Dendritic cell treated with granulocyte-macrophage colony-stimulating factor and Interleukin-4, amounts not matched to agents 40 ng/mL and 50 ng/mL, for 4 days (primary cell): Measurements from ENCODE around the gene ASAH2.
"Not testable (repeated sequence)": the region's sequence is repeated elsewhere in the genome, so short reads cannot be mapped to it uniquely, and the experiment has no call there.

ENCODE experiments used
- H3K27ac Mint-ChIP-seq: one replicate; pipeline ENCODE4 v1.8.0; 2022; ENCODE audit warnings: mild to moderate bottlenecking, mixed read lengths
- H3K27me3 Mint-ChIP-seq: one replicate; pipeline ENCODE4 v1.8.0; 2022; ENCODE audit warnings: mild to moderate bottlenecking, mixed read lengths
- H3K36me3 Mint-ChIP-seq: one replicate; pipeline ENCODE4 v1.8.0; 2022; ENCODE audit warnings: low read depth, mixed read lengths
- H3K4me1 Mint-ChIP-seq: one replicate; pipeline ENCODE4 v1.8.0; 2022; ENCODE audit warnings: low read depth, mixed read lengths
- H3K4me3 Mint-ChIP-seq: one replicate; pipeline ENCODE4 v1.8.0; 2022; ENCODE audit warnings: mild to moderate bottlenecking, moderate library complexity, mixed read lengths
- H3K9me3 Mint-ChIP-seq: one replicate; pipeline ENCODE4 v1.8.0; 2022; ENCODE audit warnings: mixed read lengths
- intact Hi-C: fragments of 100-400 bp; cut with micrococcal nuclease; formaldehyde crosslinking; loops from one replicate; pipeline ENCODE4 v1.15.0; 2022

The ASAH2 gene

DNA sequence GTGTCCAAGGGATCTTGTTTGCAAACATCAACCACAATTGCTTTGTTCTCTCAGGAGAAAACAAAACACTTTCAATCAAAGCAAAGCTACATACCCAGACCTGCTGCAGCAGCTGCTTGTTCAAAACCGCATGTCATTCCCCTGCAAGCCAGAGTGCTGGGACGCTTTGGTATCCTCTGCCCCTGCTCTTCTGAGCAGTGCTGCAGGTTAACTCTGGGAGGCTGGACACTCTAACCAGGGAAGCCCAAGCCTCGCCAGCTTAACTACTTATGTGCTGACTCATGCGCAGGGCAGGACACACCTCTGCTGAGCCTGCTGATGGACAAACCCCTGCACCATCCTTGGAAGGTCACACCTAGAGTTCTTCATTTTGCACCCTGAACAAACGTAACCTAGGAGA is 28.2 kb upstream of the ASAH2 start:
- Mint-ChIP-seq H3K4me3 (no peak overlapping the region), H3K36me3 (no peaks in the 10 kb centered on the region), H3K9me3 (peaks cover 16% of the 10 kb centered on the region), H3K27ac (no peak overlapping the region), H3K4me1 (no peaks in the 10 kb centered on the region), H3K27me3 (peaks cover 41% of the 10 kb centered on the region)
- intact Hi-C loops: no loop called here

DNA sequence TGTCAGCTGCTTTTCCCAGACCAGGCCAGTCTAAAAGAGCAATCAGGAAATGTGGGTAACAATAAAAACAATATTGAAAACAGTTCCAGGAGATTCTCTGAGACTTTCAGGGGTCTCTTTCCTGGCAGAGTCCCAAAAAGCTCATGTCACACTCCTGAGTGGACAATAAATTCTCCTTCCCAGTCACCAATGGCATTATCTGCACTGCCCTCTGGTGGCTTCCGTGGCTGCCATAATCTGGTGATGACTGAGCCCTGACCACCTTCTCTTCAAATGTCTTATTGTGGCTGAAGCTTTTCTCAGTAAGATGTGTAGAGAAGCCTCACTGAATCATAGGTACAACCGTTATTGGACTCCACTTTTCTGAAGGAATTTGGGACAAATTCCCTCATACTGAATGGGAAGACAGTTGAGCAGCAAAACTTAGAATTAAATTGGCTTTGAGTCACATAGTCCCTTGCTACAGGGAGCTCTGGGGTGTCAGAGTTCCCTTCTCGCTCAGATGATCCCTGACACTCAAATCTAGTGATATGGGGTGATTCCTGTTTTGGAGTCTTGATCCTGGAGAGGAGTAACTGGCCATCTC is 24.4 kb upstream of the ASAH2 start:
- no peaks in the 10 kb centered on the region for H3K36me3 Mint-ChIP-seq
- H3K9me3 Mint-ChIP-seq: peaks cover 1% of the 10 kb centered on the region
- no peak overlapping the region for H3K4me3 Mint-ChIP-seq
- H3K27ac Mint-ChIP-seq: no peak overlapping the region
- peaks cover 26% of the 10 kb centered on the region for H3K27me3 Mint-ChIP-seq
- H3K4me1 Mint-ChIP-seq: no peaks in the 10 kb centered on the region
- intact Hi-C loops: no loop called here

DNA sequence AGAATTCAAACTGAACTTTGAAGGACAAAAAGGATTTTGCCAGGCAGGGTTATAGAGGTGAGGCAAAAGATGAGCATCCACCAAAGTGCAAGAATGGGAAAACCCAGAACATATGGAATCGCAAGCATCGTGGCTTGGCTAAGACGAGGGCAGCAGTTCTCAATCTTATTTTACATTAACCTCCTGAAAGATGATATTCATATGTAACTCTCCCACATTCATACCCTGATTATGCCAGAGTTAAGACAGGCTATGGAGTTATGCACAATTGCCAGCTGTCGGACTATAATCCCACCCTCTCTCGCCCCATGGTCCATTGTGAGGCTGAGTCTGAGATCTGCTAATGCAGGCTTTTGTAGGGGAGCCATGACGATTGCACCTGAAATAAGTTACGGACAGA is 21.2 kb upstream of the ASAH2 start:
- Mint-ChIP-seq H3K27ac (no peak overlapping the region), H3K4me1 (no peaks in the 10 kb centered on the region), H3K9me3 (no peaks in the 10 kb centered on the region), H3K36me3 (no peaks in the 10 kb centered on the region), H3K27me3 (peaks cover 14% of the 10 kb centered on the region), H3K4me3 (no peak overlapping the region)
- intact Hi-C loops: no loop called here

DNA sequence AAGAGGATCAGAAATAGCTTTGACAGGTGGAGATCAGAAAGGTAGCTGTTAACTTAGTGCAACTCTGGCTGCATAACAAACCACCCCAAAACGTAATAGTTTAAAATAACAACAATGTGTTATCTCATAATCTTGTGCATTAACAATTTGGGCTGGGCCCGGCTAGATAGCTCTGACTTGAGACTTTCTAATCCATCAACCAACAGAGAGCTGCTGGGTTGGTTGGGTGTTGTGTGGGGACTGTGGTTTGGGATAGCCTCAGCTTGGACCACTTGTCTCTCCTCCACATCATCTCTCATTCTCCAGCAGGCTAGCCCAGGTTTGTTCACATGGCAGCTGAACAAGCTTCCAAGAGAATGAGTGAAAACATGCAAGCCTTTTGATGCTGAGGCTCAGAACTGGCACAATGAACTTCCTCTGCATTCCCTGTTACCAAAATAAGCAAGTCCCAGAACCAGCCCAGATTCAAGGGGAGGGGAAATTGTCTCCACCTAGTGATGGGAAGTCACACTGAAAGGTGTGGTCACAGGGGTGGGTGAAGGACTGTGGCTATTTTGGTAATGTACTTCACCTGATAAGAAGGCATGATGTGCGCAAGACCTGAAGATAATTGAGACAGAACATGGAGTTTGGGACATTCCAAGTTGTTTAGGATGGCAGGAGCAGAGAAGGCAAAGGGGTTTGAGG is 20.4 kb upstream of the ASAH2 start:
- Mint-ChIP-seq H3K9me3 (no peaks in the 10 kb centered on the region), H3K27me3 (peaks cover 12% of the 10 kb centered on the region), H3K27ac (no peak overlapping the region), H3K4me1 (no peaks in the 10 kb centered on the region), H3K36me3 (no peaks in the 10 kb centered on the region), H3K4me3 (no peak overlapping the region)
- intact Hi-C loops: no loop called here

DNA sequence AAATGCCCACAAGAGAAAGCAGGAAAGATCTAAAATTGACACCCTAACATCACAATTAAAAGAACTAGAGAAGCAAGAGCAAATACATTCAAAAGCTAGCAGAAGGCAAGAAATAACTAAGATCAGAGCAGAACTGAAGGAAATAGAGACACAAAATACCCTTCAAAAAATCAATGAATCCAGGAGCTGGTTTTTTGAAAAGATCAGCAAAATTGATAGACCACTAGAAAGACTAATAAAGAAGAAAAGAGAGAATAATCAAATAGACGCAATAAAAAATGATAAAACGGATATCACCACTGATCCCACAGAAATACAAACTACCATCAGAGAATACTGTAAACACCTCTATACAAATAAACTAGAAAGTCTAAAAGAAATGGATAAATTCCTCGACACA is 16.6 kb upstream of the ASAH2 start:
- H3K4me1 Mint-ChIP-seq, H3K36me3 Mint-ChIP-seq, H3K27ac Mint-ChIP-seq, H3K4me3 Mint-ChIP-seq, H3K9me3 Mint-ChIP-seq, intact Hi-C loops: not testable (repeated sequence)
- peaks cover 17% of the 10 kb centered on the region for H3K27me3 Mint-ChIP-seq

DNA sequence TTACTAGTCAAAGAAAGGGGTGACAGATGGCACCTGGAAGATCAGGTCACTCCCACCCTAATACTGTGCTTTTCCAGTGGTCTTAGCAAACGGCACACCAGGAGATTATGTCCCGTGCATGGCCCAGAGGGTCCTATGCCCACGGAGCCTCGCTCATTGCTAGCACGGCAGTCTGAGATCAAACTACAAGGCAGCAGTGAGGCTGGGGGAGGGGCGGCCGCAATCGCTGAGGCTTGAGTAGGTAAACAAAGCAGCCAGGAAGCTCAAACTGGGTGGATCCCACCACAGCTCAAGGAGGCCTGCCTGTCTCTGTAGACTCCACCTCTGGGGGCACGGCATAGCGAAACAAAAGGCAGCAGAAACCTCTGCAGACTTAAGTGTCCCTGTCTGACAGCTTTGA is 11.3 kb upstream of the ASAH2 start:
- H3K27ac Mint-ChIP-seq, intact Hi-C loops, H3K4me3 Mint-ChIP-seq, H3K9me3 Mint-ChIP-seq, H3K4me1 Mint-ChIP-seq, H3K36me3 Mint-ChIP-seq: not testable (repeated sequence)
- H3K27me3 Mint-ChIP-seq: peaks cover 26% of the 10 kb centered on the region

DNA sequence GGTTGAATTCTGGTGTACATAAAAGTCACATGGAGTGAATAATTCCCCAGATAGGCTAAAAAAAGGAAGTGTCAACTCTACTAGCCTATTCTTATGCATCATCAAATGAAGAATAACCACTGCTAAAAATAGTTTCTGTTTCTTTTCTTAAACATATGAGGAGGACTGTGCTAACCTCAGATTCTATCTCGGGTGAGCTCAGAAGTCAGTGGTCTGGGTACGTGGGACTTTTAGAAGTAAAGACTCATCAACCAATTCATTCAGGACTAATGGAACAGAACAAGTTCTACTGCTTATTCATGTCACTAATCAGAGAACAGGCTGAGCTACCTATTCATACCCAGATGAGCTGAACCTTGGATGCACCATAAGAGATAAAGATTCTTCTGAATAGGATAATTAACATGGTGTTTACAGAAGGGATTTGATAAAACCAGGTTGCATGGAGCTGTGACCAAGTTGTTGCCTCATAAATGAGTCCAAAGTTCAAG is 9.5 kb upstream of the ASAH2 start:
- Mint-ChIP-seq H3K4me3 (no peak overlapping the region), H3K9me3 (no peaks in the 10 kb centered on the region), H3K27me3 (peaks cover 31% of the 10 kb centered on the region), H3K27ac (no peak overlapping the region), H3K4me1 (no peaks in the 10 kb centered on the region), H3K36me3 (no peaks in the 10 kb centered on the region)
- intact Hi-C loops: no loop called here

DNA sequence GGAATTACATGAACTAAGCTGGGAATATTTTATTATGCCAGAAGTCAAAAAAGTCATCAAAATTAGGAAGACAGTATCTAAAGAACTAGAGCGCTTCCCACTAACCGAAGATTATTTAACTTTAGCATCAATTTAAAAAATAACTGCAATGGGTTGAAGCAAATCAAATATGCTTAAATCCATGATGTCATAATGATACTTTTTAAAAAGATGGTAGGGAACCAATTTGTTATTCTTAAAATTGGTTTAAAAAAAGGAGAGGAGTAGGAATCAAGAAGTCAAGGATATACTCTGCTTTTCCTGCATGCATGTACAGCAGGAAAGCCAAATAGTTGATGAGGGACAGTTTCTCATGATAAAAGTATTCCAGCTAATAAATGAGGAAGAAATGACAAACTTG is 3.2 kb upstream of the ASAH2 start:
- H3K27me3 Mint-ChIP-seq: peaks cover 27% of the 10 kb centered on the region
- no peaks in the 10 kb centered on the region for H3K4me1 Mint-ChIP-seq
- no peaks in the 10 kb centered on the region for H3K9me3 Mint-ChIP-seq

DNA sequence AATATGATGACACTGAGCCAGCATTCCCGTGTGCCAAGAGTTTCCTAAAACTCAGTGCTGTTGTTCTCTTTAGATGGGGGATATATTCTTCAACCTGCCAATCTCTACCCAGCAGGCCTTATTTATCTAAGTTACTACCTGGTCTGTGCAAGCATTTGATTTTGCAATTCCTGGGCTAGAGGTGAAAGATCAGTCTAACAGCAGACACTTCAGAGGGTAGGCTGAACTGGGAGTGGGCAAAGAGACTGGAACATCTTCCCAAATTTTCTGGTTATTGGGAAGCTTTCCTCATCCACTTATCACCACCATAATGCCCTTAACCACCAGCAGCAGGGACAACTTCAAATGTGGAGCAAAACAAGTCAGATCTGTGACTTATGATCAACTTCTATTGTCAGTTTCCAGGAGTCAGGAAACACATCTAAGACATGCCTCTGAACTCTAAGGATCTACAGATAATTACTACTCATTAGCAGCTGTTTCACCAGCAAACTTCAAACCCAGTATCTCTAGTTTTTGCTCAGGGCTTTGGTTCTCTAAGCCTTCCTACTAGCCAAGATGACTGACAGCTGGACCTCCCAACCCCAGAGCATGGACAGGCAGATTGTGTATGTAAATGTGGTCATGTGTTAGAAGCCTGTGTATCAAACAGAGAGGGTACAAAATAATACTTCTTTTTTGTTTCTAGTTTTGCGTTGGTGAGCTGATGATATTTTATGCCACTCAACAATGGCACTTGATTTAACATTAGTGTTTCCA is 1.0 kb downstream of the ASAH2 start:
- Mint-ChIP-seq H3K9me3 (no peaks in the 10 kb centered on the region), H3K27me3 (peaks cover 22% of the 10 kb centered on the region), H3K4me1 (no peaks in the 10 kb centered on the region), H3K27ac (no peak overlapping the region), H3K36me3 (no peaks in the 10 kb centered on the region), H3K4me3 (no peak overlapping the region)
- intact Hi-C loops: no loop called here

More for the DNA sequence above, 3.2 kb upstream of the ASAH2 start:
- intact Hi-C loops: no loop called here
- Mint-ChIP-seq H3K4me3 (no peak overlapping the region), H3K36me3 (no peaks in the 10 kb centered on the region), H3K27ac (no peak overlapping the region)

DNA sequence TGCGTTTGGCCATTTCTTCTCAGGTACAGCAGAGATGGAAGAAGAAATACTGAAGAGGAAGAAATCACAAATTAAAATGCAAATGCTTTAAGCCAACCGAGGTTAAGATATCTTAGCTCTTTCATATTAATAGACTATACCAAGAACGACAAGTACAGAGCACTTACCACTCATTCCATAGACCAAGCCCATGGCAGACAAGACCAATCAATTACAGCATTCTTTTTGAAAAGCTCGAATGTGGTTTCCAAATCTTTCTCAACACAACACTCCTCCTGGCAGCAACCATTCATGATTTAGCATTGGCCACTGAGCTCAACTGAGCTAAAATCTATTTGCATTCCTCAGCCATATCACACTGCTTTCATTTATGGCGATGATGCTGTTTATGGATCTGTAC is 2.7 kb downstream of the ASAH2 start:
- Mint-ChIP-seq H3K27ac (no peak overlapping the region), H3K9me3 (no peaks in the 10 kb centered on the region), H3K27me3 (peaks cover 23% of the 10 kb centered on the region), H3K4me1 (no peaks in the 10 kb centered on the region), H3K4me3 (no peak overlapping the region), H3K36me3 (no peaks in the 10 kb centered on the region)
- intact Hi-C loops: no loop called here

DNA sequence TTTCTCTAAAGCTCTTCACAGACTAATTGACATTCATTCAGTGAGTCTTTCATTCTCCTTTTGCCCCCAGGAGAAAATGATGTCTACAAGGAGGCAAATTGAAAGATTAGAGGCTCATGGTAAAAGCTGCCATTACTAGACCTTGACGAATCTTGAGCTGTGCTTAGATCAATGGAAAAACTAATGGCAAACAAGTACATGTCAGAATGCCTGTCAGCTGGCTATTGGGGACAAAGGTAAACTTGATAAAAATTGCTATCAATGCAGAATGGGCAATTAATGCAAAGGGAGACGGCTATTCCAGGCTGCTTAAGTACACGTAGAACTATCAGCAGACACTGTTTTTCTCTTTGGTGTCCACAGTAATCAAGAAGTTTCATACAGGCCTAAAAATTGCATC is 3.3 kb downstream of the ASAH2 start:
- H3K27ac Mint-ChIP-seq: no peak overlapping the region
- peaks cover 21% of the 10 kb centered on the region for H3K27me3 Mint-ChIP-seq
- intact Hi-C loops: no loop called here
- no peaks in the 10 kb centered on the region for H3K4me1 Mint-ChIP-seq
- H3K9me3 Mint-ChIP-seq: no peaks in the 10 kb centered on the region
- no peaks in the 10 kb centered on the region for H3K36me3 Mint-ChIP-seq
- no peak overlapping the region for H3K4me3 Mint-ChIP-seq

DNA sequence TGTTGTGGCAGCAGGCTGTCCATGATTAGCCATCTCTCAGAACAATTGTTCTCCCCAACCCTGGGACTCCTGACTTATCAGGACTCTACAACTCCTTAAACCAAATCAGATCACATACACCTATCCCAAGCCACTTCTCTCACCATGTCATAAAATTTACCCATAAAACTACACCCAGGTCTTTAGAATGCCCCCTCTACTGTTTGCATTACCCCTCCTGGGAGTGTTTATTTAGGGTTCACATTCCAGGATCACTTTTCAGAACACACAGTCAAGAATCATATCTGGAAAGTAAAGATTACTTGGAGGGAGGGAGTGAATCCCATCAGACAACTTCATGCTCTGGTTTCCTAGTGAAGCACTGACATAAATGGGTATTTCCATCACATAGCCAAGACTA is 7.1 kb downstream of the ASAH2 start:
- no peak overlapping the region for H3K4me3 Mint-ChIP-seq
- no peak overlapping the region for H3K27ac Mint-ChIP-seq
- H3K36me3 Mint-ChIP-seq: no peaks in the 10 kb centered on the region
- H3K27me3 Mint-ChIP-seq: peaks cover 21% of the 10 kb centered on the region
- intact Hi-C loops: no loop called here
- no peaks in the 10 kb centered on the region for H3K9me3 Mint-ChIP-seq
- H3K4me1 Mint-ChIP-seq: no peaks in the 10 kb centered on the region

DNA sequence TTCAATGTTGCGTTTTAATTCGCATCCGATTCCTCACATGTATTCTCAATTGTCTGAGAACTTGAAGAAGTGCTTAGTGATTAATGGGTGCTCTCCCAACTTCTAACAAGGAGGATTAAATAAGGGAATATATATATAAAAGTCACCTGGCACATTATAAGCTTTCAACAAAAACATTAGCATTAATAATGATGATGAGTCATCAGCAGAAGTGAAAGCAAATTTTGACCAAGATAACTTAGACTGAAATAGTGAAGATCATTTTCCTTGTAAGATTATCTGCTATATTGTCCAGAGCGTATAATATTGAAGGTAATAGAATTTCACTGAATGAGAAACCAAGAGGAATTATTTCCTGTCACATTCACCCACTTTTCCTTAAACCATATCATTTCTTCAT is 8.5 kb downstream of the ASAH2 start:
- Mint-ChIP-seq H3K27ac (no peak overlapping the region), H3K4me3 (no peak overlapping the region), H3K36me3 (no peaks in the 10 kb centered on the region), H3K4me1 (no peaks in the 10 kb centered on the region), H3K27me3 (peaks cover 23% of the 10 kb centered on the region), H3K9me3 (no peaks in the 10 kb centered on the region)
- intact Hi-C loops: no loop called here

DNA sequence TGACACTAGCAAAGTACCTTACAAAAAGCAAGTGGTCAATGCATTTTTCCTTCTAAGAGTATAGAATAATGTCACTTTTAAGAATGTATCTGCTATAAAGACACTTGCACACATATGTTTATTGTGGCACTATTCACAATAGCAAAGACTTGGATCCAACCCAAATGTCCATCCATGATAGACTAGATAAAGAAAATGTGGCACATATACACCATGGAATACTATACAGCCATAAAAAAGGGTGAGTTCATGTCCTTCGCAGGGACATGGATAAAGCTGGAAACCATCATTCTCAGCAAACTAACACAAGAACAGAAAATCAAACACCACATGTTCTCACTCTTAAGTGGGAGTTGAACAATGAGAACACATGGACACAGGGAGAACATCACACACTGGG is 9.8 kb downstream of the ASAH2 start:
- H3K4me1 Mint-ChIP-seq, H3K4me3 Mint-ChIP-seq, H3K9me3 Mint-ChIP-seq, H3K36me3 Mint-ChIP-seq, H3K27ac Mint-ChIP-seq, intact Hi-C loops: not testable (repeated sequence)
- peaks cover 24% of the 10 kb centered on the region for H3K27me3 Mint-ChIP-seq
